ENCODE data around the gene GNA14.
"Not testable (repeated sequence)": the region's sequence is repeated elsewhere in the genome, so short reads cannot be mapped to it uniquely, and the experiment has no call there.

GNA14 gene

GRCh38 chr9:77508396-77508795, 139.7 kb downstream of the GNA14 start:
- intact Hi-C loops (cut with DNase I) = no loop called here
- DNase-seq = no peak

GRCh38 chr9:77507212-77507961, 140.7 kb downstream of the GNA14 start:
- intact Hi-C loops (cut with DNase I) = no loop called here
- DNase-seq = no peak

GRCh38 chr9:77505232-77505631, 142.9 kb downstream of the GNA14 start:
- intact Hi-C loops (cut with DNase I) = no loop called here
- no peak for DNase-seq

GRCh38 chr9:77502568-77502967, 145.6 kb downstream of the GNA14 start:
- no peak for DNase-seq
- intact Hi-C loops (cut with DNase I) = no loop called here

GRCh38 chr9:77498891-77499290, 149.2 kb downstream of the GNA14 start:
- DNase-seq = no peak
- intact Hi-C loops (cut with DNase I) = no loop called here

GRCh38 chr9:77497322-77498198, 150.6 kb downstream of the GNA14 start:
- intact Hi-C loops (cut with DNase I) = no loop called here
- no peak for DNase-seq

GRCh38 chr9:77495834-77496671, 152.1 kb downstream of the GNA14 start:
- DNase-seq = peak in 2 of 42 donors; percentile 9 to 45
- intact Hi-C loops (cut with DNase I) = no loop called here

- DNase-seq; intact Hi-C loops (cut with DNase I): not testable (repeated sequence)
Observed at GRCh38 chr9:77490279-77490678, 157.8 kb downstream of the GNA14 start.

- intact Hi-C loops (cut with DNase I); DNase-seq: not testable (repeated sequence)
Observed at GRCh38 chr9:77489405-77490163, 158.5 kb downstream of the GNA14 start.

GRCh38 chr9:77488439-77489126, 159.5 kb downstream of the GNA14 start:
- DNase-seq = no peak
- intact Hi-C loops (cut with DNase I) = no loop called here

GRCh38 chr9:77486968-77487367, 161.2 kb downstream of the GNA14 start:
- intact Hi-C loops (cut with DNase I) = no loop called here
- DNase-seq = no peak

GRCh38 chr9:77486463-77486862, 161.7 kb downstream of the GNA14 start:
- no peak for DNase-seq
- intact Hi-C loops (cut with DNase I) = no loop called here

- no peak for DNase-seq
- intact Hi-C loops (cut with DNase I) = no loop called here
Observed at GRCh38 chr9:77475641-77476473, 172.3 kb downstream of the GNA14 start.

GRCh38 chr9:77474936-77475335, 173.2 kb downstream of the GNA14 start:
- intact Hi-C loops (cut with DNase I) = no loop called here
- no peak for DNase-seq

GRCh38 chr9:77472646-77473045, 175.5 kb downstream of the GNA14 start:
- DNase-seq = no peak
- intact Hi-C loops (cut with DNase I) = no loop called here

- intact Hi-C loops (cut with DNase I) = no loop called here
- no peak for DNase-seq
Observed at GRCh38 chr9:77471572-77471971, 176.6 kb downstream of the GNA14 start.

- intact Hi-C loops (cut with DNase I) = no loop called here
- DNase-seq = no peak
Observed at GRCh38 chr9:77469515-77470231, 178.4 kb downstream of the GNA14 start.

All from head of caudate nucleus (tissue), 42 donors.